Neutrophil (primary cell): Measurements from ENCODE around the gene DLK1.

Experiments used
- H3K27ac ChIP-seq: fragments of 200-600 bp; sonication (generic); 2 replicates; pipeline ENCODE4 v1.5.1; 2016; ENCODE audit warnings: mild to moderate bottlenecking, moderate library complexity
- H3K27me3 ChIP-seq: fragments of 200-600 bp; sonication (generic); 2 replicates; pipeline ENCODE4 v1.6.0; 2016; ENCODE audit warnings: mild to moderate bottlenecking
- H3K36me3 ChIP-seq: fragments of 200-600 bp; sonication (generic); 2 replicates; pipeline ENCODE4 v1.5.1; 2017
- H3K4me1 ChIP-seq, 2 experiments: fragments of 200-600 bp in 1 of 2; sonication (generic) in 1 of 2; 1 replicate in 1 of 2; 2 replicates in 1 of 2; pipeline versions ENCODE4 v1.5.1 to v1.6.1; 2013 to 2016; ENCODE audit warnings: low read depth in 1 of 2, low read length in 1 of 2, mild to moderate bottlenecking in 1 of 2, moderate library complexity in 1 of 2; ENCODE audit not compliant: control insufficient read depth in 1 of 2, insufficient read depth in 1 of 2
- H3K4me3 ChIP-seq, 2 experiments: fragments of 200-600 bp in 1 of 2; sonication (generic) in 1 of 2; 1 replicate in 1 of 2; 2 replicates in 1 of 2; pipeline ENCODE4 v1.5.1; 2013 to 2016; ENCODE audit warnings: low read depth in 1 of 2, low read length in 1 of 2, mild to moderate bottlenecking in 1 of 2, moderate library complexity in 1 of 2
- H3K9me3 ChIP-seq: fragments of 200-600 bp; sonication (generic); 2 replicates; pipeline ENCODE4 v1.5.1; 2016
- CTCF ChIP-seq: fragments of 200-600 bp; sonication (generic); IDR thresholded peaks from 2 replicates; pipeline ENCODE4 v1.5.1; 2016; ENCODE audit warnings: antibody characterized with exemption

The DLK1 gene

GRCh38 chr14:100783630-100784370 is 57.1 kb downstream of the DLK1 start:
- no peaks in the 10 kb centered on the region for H3K27me3 ChIP-seq
- no peaks in the 10 kb centered on the region for H3K36me3 ChIP-seq
- no peaks in the 10 kb centered on the region for H3K9me3 ChIP-seq
- TF ChIP-seq CTCF, result no peak
- H3K27ac ChIP-seq, result no peak overlapping the region
- H3K4me3 ChIP-seq, result no peak overlapping the region
- H3K4me1 ChIP-seq, result no peaks in the 10 kb centered on the region

GRCh38 chr14:100784523-100785337 is 58.0 kb downstream of the DLK1 start:
- Histone ChIP-seq H3K4me1 (no peaks in the 10 kb centered on the region), H3K36me3 (no peaks in the 10 kb centered on the region), H3K27me3 (no peaks in the 10 kb centered on the region), H3K4me3 (no peak overlapping the region), H3K9me3 (no peaks in the 10 kb centered on the region), H3K27ac (no peak overlapping the region)
- TF ChIP-seq CTCF, result no peak

GRCh38 chr14:100785338-100785615 is 58.6 kb downstream of the DLK1 start:
- TF ChIP-seq CTCF, result no peak
- Histone ChIP-seq H3K9me3 (no peaks in the 10 kb centered on the region), H3K36me3 (no peaks in the 10 kb centered on the region), H3K27ac (no peak overlapping the region), H3K4me3 (no peak overlapping the region), H3K4me1 (no peaks in the 10 kb centered on the region), H3K27me3 (no peaks in the 10 kb centered on the region)

- Histone ChIP-seq H3K4me1 (no peaks in the 10 kb centered on the region), H3K9me3 (no peaks in the 10 kb centered on the region), H3K4me3 (no peak overlapping the region), H3K27me3 (no peaks in the 10 kb centered on the region), H3K27ac (no peak overlapping the region), H3K36me3 (no peaks in the 10 kb centered on the region)
- no peak for TF ChIP-seq CTCF
These were observed 58.9 kb downstream of the DLK1 start for GRCh38 chr14:100785626-100786025.

- Histone ChIP-seq H3K4me3 (no peak overlapping the region), H3K9me3 (no peaks in the 10 kb centered on the region), H3K36me3 (no peaks in the 10 kb centered on the region), H3K27me3 (no peaks in the 10 kb centered on the region), H3K4me1 (no peaks in the 10 kb centered on the region), H3K27ac (no peak overlapping the region)
- TF ChIP-seq CTCF, result no peak
These were observed 59.4 kb downstream of the DLK1 start for GRCh38 chr14:100786131-100786530.
